ENCODE measurements around the gene IGF2BP2.
"Not testable (repeated sequence)": the region's sequence is repeated elsewhere in the genome, so short reads cannot be mapped to it uniquely, and the experiment has no call there.

IGF2BP2 gene

GRCh38 chr3:185831990-185832389 is 7.1 kb upstream of the IGF2BP2 start:
- no peak for DNase-seq

DNA sequence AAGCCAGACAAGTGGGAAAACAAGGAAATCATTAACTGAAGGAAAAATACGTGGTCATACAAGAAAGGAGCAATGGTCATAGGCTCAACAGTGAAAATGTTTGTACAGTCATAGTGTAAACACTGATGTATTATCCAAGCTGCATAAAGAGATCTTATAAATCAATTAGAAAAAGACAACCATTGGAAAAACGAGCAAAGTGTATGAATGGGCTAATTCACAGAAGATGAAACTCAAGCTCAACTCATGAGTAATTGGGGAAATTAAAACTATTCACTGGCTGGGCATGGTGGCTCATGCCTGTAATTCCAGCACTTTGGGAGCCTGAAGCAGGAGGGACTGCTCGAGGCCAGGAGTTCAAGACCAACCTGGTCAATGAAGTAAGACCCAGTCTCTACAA is 6.4 kb upstream of the IGF2BP2 start:
- no peak for DNase-seq

DNA sequence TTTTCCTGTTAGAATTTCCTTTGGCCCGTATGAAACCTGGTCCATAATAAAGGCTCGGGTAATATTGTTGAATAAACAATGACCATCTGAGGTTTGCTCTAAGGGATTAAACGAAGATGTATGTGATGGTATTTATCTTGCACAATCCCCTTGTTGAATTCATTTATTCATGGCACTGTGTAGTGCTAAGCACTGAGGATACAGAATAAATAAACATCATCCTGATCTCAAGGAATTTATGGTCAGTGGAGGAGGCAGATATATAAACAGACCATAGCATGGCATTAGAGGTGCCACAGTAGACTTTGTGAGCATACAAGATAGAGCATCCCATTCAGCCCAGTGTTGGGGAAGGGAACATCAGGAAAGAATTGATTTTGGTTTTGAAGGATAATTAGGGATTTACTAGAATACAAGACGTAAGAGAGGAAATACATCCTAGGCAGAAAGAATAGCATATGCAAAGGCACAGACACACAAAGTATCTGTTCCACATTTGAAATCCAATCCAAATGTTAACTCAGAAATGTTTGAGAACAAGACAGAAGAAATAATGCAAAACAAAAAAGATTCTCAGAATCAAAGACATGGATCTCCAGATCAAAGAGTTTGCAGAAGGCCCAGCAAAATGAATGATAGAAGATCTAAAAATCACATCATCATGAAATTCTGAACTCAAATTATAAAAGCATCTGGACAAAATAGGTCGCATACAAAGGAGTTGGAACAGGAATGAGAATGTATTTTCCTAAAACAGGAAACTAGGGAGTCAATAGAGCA is 5.4 kb upstream of the IGF2BP2 start:
- no peak for DNase-seq

DNA sequence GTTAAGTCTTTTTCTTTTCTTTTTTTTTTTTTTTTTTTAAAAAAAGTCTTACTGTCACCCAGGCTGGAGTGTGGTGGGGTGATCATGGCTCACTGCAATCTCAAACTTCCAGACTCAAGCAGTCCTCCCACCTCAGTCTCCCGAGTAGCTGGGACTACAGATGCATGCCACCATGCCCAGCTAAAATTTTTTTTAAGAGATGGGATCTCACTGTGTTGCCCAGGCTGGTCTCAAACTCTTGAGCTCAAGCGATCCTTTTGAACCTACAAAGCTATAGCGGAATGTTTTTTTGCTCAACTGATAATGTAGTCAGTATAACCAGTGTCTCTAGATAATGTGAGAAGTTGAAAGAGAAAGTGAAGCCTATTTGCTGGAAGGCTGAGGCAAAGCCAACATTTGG is 3.9 kb upstream of the IGF2BP2 start:
- DNase-seq, result no peak

DNA sequence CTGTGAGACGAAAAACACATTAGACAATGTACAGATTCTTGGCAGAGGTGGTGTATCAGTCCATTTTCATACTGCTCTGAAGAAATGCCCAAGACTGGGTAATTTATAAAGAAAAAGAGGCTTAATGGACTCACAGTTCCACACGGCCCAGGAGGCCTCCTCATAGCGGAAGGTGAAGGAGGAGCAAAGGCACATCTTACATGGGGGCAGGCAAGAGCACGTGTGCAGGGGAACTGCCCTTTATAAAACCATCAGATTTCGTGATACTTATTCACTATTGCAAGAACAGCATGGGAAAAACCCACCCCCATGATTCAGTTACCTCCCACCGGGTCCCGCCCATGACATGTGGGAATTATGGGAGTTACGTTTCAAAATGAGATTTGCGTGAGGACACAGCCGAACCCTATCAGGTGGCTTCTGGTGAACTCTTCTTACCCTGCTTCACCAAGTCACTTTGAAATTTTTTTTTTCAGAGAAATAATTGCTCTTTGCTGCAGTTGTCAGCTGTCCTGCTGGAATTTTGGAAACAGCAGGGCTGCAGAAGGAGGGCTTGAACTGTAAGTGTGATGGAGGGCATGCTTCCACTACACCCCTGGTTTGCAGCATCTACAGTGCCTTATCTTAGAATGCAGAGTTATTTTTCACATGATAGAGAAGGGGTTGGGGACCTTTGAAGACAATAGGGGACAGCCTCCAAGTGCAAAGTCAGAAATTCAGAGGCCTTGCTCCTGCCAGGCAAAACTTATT is 2.9 kb upstream of the IGF2BP2 start:
- DNase-seq, result no peak

GRCh38 chr3:185825639-185826481 is 1.0 kb upstream of the IGF2BP2 start:
- DNase-seq, result peak; percentile 16

DNA sequence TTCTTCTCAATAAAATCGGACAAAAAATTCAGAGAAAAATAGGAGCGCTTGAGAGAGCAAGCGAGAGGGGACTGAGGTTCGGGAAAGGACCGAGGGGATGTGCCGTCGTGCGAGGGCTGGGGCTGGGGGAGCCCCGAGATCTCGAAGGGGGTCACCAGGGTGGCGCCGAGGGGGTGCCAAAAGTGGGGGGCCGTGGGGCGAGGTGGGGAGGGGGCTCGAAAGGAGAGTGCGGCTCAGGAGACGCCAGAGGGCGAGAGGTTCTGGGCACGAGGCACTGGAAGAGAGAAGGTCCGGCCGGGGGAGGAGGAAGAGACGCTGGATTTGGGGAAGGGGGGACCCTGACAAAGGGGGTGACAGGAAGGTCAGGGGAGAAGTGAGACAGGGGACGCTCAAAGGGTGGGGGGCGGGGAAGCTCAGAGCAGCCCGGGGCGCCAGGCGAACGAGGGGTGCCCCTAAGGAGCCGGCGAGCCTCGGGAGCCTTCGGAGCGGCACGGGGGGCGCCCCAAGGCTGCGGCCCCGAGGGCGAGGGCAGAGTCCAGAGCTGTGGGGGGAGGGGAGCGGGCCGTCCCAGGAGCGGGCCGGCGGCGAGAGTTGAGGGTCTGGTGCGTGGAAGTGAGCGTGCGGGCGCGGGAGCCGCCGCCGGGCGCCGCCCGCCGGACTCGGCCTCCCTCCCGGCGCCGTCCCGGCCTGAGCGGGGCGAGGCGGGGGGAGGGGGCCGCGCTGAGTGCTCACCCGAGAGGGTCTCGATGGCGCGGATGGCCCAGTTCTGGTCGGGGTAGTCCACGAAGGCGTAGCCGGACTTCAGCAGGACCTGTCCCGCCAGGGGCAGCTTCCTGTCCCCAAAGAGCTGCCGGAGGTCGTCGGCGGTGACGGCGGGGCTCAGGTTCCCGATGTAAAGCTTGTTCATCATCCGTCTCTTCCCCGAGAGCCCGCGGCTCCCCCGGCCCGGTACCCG is 514 bp downstream of the IGF2BP2 start:
- no peak for DNase-seq

- no peak for DNase-seq
Observed at GRCh38 chr3:185823078-185824044, 1.5 kb downstream of the IGF2BP2 start.

DNA sequence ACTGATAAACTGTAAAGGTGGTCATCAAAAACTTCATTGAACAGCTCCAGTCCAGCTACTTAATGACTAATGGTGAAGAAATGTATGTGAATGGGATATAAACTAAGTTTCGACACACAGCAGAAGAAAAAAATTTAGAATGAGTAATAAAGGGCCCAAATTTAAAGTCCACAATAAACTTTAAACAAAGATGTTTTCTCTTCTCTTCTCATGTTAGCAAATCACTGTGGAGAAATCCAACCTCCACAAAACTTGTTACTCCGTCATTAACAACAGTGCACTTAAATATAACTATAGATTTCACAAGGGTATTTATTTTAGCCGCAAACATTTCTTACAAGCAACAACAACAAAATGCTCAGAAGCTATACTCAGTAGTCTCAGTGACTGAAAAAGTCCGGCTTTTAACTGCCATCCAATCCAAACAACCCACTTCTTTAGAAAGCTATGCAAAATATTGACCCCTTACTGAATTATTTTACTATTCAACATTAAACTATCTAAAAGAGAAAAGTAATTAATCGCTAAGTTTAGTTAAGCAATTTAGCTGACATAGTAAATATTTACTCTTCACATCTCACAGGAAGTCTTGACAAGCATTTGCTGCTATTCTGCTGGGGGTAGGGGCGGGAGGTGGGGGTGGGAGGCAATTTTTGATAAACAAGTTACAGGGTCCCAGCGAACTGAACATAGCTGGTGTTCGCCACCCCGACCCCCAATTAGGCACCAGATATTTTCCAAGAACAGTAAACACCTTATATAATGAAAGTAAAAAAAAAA is 2.4 kb downstream of the IGF2BP2 start:
- DNase-seq, result no peak

GRCh38 chr3:185820973-185821758 is 3.7 kb downstream of the IGF2BP2 start:
- DNase-seq, result no peak

DNA sequence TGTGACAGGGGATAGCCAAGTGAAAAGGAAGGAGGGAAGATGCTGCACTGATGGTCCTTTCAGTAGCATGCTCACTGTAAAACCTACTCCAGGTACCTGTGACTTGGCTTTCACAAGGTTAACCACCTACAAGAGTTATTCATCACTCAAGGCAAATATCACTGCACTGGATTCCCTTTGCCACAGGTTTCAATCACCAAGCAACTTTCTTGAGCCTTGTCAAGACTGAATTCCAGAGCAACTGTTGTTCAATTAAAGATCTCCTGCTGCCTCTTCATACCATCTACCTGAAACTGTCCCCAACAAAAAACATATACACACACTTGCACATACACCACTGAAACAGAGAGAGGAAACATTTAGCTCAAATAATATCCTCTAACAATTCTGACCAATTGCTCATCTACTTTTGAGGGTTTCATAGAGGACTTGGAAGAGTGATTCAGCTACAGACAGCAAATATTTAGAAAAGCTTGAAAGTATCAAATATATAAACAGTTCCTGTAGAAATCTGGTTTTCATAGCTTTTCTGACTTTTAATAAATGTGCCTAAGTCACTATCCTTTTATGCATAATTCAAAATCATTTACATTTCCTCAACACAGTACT is 6.5 kb downstream of the IGF2BP2 start:
- DNase-seq, result no peak

DNA sequence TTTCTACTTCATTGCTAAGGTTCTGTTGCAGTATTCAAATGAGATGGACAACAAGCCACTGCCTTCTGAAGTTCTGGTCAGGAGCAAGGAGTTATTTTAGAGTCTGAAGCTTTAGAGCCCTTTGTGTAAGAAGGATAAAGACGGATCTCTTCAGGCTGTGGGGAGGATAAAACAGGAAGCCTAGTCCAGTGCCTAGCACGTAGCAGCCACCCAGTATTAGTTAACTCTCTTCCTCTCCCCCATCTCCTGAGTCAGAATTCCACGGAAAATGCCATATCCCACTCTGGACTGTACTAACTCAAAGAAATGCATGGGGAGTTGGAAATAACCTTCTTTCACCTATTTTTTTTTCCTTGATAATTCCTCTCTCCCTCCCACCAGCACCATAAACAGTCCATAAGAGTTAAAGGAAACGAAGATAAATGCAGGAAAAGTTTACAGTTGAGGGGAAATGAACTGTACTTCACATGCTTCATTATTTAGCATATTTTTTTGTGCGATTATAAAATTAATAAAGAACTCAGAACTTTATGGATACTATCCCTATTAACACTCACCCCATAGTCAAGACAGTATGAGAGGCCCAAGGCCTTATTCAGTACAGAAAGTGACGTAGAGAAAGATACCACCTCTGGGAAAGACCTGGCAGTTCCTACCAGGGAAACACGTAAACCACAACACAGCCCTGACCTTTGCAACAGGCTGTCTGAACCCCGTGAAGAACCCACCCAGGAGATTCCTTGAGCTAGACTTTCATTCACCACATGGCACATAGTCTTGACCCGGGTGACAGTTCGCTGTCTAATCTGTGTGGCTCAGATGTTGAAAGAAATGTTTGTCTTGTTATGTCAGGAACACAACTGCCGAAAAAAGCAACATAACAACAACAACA is 9.2 kb downstream of the IGF2BP2 start:
- DNase-seq, result no peak

DNA sequence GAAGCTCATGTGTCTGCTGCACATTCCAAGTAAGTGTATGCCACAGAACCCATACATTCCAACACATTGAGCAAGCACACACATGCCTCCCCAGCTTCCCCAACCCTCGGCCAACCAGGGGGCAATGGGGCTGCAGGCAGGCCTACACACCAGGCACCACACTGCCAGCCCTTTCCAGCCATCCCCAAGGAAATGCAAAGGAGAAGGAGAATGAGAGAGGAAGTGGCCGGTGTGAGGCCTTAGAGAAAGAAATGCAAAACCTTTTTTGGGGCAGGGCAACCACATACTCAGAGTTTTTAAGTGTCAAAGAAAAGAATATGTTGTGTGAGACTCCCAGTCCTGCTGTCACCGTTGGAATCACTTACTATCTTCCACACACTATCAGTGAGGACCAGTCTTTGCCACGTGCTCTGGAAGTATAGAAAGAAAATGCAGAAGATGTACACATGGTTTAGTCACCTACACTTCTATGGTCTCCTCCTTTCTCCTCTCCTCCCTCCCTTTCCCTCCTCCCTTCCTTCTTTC is 11.1 kb downstream of the IGF2BP2 start:
- no peak for DNase-seq

DNA sequence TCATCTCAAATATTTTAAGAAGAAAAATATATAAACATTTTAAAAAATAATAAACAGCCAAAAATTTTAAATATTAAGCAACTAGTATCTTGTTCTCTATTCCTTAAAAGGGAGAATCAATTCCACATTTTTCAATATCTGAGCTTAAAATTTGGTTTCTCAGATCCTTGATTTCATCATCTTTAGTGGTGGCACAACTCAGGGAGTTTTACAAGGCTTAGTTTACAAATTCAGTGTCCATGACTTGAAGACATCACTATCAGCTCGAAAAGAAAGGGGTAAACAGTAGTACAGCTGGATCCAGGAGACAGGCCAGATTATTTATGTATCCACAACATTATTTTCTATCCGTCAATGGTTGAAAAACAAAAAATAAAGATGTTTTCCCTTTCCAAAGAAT is 11.6 kb downstream of the IGF2BP2 start:
- no peak for DNase-seq

DNA sequence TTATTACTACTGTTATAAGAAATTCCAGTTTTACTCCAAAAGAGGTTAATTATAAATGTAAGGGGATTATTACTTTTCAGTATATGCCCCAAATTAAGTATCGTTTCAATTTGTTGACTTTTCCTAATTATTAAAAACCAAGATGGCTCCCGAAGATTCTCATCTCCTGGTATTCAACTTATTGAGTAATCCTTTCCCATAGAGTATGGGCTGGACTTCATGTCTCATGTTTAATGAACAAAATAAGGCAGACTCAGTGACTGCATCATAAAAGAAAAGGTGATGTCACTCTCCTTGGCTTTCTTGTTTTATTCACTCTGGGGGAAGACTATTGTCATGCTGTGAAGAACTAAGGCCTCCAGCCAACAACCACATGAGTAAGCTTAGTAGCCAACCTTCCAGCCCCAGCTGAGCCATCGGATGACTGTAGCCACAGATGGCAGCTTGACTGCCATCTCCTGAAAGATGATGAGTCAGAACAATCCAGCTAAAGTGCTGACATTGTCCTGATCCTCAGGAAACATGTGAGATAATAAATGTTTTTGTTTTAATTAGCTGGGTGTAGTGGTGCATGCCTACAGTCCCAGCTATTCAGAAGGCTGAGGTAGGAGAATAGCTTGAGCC is 17.3 kb downstream of the IGF2BP2 start:
- no peak for DNase-seq

DNA sequence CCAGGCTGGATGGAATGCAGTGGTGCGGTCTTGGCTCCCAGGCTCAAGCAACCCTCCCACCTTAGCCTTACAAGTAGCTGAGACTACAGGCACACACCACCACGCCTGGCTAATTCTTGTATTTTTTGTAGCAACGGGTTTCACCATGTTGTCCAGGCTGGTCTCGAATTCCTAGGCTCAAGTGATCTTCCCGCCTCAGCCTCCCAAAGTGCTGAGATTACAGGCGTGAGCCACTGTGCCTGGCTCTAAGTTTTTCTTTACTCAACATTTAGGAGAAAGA is 26.1 kb downstream of the IGF2BP2 start:
- not testable (repeated sequence) for DNase-seq
